Dedifferentiated amniotic fluid mesenchymal stem cell (primary cell): ENCODE results near the gene PML.

ENCODE experiments used
- DNase-seq: peaks from one replicate; pipeline ENCODE4 v3.0.0-alpha.2; 2016; ENCODE audit errors: extremely low spot score

Gene PML

GRCh38 chr15:74007820-74008371, 13.4 kb downstream of the PML start:
- DNase-seq = no peak

- no peak for DNase-seq
These were observed 14.4 kb downstream of the PML start for GRCh38 chr15:74008901-74009300.

- no peak for DNase-seq
These were observed 16.5 kb downstream of the PML start for GRCh38 chr15:74010929-74011540.

GRCh38 chr15:74011610-74012009, 17.1 kb downstream of the PML start:
- DNase-seq = no peak

- DNase-seq = no peak
These were observed 18.9 kb downstream of the PML start for GRCh38 chr15:74013374-74013894.

- DNase-seq = no peak
These were observed 25.2 kb downstream of the PML start for GRCh38 chr15:74019734-74020133.

GRCh38 chr15:74022706-74023470, 28.4 kb downstream of the PML start:
- DNase-seq = no peak

GRCh38 chr15:74024687-74025086, 30.2 kb downstream of the PML start:
- no peak for DNase-seq

GRCh38 chr15:74025436-74025835, 30.9 kb downstream of the PML start:
- no peak for DNase-seq

GRCh38 chr15:74027688-74028087, 33.2 kb downstream of the PML start:
- DNase-seq = no peak

GRCh38 chr15:74028646-74029045, 34.1 kb downstream of the PML start:
- no peak for DNase-seq

GRCh38 chr15:74032046-74032445, 37.5 kb downstream of the PML start:
- no peak for DNase-seq

GRCh38 chr15:74032606-74033561, 38.4 kb downstream of the PML start:
- no peak for DNase-seq

- no peak for DNase-seq
These were observed 39.8 kb downstream of the PML start for GRCh38 chr15:74034206-74034755.

GRCh38 chr15:74035121-74036017, 40.9 kb downstream of the PML start:
- no peak for DNase-seq

GRCh38 chr15:74036271-74037170, 42.0 kb downstream of the PML start:
- DNase-seq = peak; percentile 28

- DNase-seq = no peak
These were observed 42.9 kb downstream of the PML start for GRCh38 chr15:74037171-74038117.
